NCI-H1105 treated with DMSO at 0.1 percent for 48 hours (cell line): Measurements from ENCODE around the gene LRIT1.

Source experiments
- DNase-seq: peaks from one replicate; lab custom pipeline; 2025; lab: John Stamatoyannopoulos, UW

Gene LRIT1

DNA sequence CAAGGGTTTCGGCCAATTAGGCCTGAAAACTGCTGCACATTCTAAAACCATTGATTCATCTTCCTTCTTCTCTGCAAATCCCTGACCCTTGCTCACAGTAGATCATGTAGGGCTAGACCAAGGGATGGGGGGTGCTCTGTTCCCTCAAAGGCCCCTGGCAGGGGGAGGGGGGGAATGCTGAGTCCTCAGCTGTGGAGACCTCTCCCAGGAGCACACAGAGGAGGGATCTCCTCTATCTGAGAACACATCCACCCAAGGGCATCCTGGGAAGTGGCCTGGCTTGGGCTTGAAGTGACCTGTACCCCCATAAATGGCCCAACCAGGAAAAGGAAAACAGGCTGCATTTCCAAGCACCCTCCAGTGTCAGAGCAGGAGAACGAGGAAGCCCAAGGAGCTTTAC is 48.0 kb downstream of the LRIT1 start:
- DNase-seq, result no peak

DNA sequence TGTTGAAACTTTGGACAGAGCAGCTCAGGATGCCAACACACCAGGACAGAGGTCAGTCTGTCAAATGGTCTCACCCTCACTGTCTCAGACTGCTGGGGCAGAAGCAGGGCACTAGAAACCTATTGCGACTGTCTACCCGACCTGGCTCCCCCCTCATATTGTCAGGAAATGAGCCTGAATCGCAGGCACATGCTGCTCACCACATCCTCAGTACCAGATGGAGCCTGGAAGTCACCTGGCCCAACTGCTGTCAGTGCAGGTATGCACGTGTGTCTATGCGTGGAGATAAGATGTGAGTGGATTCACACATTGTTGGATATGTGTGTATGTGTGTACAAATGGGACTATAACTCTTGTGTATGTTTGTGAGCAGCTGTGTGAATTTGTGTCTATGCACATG is 50.2 kb downstream of the LRIT1 start:
- no peak for DNase-seq

DNA sequence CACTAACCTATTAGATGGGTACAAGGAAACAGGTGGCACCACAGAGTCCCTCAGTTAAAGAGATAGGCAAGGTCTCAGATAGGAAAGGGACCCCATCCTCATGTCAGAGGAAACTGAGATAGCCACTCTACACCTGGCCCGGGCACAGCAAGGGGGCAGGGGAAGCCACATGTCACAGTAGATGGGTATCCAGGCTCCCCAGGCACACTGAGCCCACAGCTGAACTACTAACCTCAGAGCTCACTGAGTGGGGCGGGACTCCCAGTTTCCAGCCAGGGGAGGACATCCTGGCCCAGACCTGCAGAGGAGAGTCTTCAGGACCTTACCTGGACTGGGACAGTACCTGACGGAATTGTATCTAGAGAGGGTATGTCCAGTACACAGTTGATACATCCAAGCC is 50.7 kb downstream of the LRIT1 start:
- no peak for DNase-seq

DNA sequence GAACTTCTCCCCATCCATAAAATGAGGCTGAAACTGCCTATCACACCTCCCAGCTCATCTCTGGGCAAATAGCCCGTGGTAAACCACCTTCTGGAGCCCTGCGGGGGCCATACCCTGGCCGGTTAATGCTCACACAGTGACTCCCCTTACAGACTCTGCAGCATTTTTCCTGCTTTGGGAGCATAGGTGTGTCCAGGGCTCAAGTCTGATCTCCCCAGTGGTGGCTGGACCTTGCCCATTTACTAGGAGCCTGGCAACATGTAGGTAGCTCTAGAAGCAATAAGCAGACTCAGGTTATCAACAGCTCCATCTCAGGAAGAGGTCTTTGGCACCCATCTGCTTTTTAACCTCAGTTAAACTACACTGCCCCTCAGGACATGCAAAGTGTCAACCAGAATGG is 52.5 kb downstream of the LRIT1 start:
- DNase-seq, result no peak

DNA sequence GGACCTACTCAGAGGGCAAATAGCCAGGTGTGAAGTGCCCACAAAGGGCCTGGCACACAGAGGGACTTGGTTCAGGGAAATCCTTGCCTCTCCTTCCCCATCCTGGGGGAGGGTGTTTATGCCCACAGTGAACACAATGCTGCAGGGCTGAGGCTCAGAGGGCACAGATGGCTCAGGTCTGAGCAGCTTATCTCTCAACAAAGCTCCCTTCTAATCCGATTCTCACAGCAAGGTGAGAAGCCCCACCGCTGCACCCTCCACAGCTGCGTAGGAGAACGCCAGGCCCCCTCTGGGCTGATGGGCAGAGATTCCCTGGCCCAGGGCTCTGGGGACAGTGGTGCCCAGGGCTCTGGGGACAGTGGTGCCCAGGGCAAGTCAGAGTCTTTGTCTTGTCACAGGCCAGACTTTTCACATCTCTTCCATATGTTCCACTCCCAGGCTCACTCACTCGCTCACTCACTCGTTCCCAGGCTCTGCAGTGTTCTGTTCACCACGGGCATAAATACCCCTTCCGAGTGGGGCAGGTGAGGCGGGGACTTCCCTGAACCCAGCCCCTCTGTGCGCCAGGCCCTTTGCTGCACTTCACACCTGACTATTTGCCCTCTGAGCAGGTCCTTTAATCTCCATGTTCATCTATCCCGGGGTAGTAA is 55.7 kb downstream of the LRIT1 start:
- DNase-seq, result no peak

DNA sequence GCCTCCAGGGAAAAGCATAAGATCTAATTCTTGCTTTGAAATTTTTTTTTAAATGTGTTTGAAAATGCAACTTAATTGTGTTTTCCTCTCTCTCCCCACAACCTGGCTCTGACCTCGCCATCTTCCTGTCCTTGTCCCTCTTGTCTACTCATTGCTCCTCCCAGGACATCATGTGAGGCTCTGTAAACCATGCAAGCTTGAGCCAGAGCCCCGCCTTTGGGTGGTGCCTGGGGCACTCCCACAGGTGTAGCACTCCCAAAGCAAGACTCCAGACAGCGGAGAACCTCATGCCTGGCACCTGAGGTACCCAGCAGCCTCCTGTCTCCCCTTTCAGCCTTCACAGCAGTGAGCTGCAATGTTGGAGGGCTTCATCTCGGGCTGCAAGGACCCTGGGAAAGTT is 56.8 kb downstream of the LRIT1 start:
- no peak for DNase-seq

DNA sequence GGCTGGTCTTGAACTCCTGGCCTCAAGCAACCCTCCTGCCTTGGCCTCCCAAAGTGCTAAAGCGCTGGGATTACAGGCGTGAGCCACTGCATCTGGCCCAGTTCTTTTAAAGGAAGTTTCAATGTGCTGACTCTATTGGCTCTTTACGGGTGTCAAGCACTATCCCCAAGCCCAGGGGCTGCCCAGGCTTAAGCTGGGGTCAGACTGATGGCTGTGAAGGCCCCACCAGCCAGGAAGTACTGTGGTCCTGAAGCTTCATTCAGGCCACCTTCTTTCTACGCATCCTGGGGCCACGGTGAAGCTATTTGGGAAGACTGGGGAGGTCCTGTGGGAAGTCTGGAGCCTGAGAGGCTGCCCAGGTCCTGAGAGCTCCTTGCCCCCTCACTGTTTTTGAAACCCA is 59.7 kb downstream of the LRIT1 start:
- no peak for DNase-seq
